Measurements from ENCODE around the gene LCP2. TPM values are rescaled to one million over a fixed set of nuclear protein-coding genes. Genes with fewer than 3 reads are reported as not detected.

The LCP2 gene
- total RNA-seq, 1 experiment from 2014 or later = not detected

GRCh38 chr5:170332058-170332457, 34.5 kb upstream of the LCP2 start:
- no peak overlapping the region for H4K8ac ChIP-seq (replicated peaks; ENCODE audit: insufficient read length, low read depth, low read length)
- no peak overlapping the region for H3K27ac ChIP-seq (ENCODE audit: insufficient read length, low read depth, low read length)
- H2BK5ac ChIP-seq (ENCODE audit: insufficient read length, low read length) = no peak overlapping the region
- H3K9ac ChIP-seq (ENCODE audit: extremely low read depth, insufficient read length, low read length) = no peak overlapping the region
- H3K4me2 ChIP-seq (ENCODE audit: insufficient read depth, insufficient read length, low read length) = no peak overlapping the region
- Mint-ChIP-seq H3K27me3 (ENCODE audit: low read depth) (peaks cover 4% of the 10 kb centered on the region), H3K4me1 (peaks cover 48 to 60% of the 10 kb centered on the region in 2 experiments), H3K27ac (peak overlapping the region in 1 of 3 experiments; percentile 15; a peak in 3 of 7 replicates), H3K36me3 (ENCODE audit: insufficient read depth in 1 of 3, low read depth in 3 of 3) (peaks cover 0 to 5% (median 0%) of the 10 kb centered on the region in 3 experiments; a peak in 1 of 7 replicates), H3K4me3 (no peak overlapping the region), H3K9me3 (peaks cover 0 to 4% of the 10 kb centered on the region in 2 experiments; a peak in 2 of 5 replicates)
- H3K23me2 ChIP-seq (ENCODE audit: insufficient read length, low read depth, low read length, poor library complexity, severe bottlenecking) = no peaks in the 10 kb centered on the region
- H3K14ac ChIP-seq (ENCODE audit: insufficient read depth, low read length) = no peak overlapping the region
- H3K79me1 ChIP-seq (ENCODE audit: insufficient read depth, low read depth, low read length, poor library complexity, severe bottlenecking) = no peaks in the 10 kb centered on the region
- no peak overlapping the region for H2AK5ac ChIP-seq (ENCODE audit: insufficient read length, low read length)
- H4K20me1 ChIP-seq (ENCODE audit: control insufficient read depth, insufficient read depth, insufficient read length) = no peaks in the 10 kb centered on the region
- WGBS (ENCODE audit: extremely low coverage, insufficient read length, low lambda C conversion rate) = no CpG with 5 or more reads among the region's 5 CpGs
- no peak overlapping the region for H3K4ac ChIP-seq (ENCODE audit: low read depth, low read length)
- H2BK12ac ChIP-seq (ENCODE audit: insufficient read length, low read depth, low read length) = no peak overlapping the region
- no peak overlapping the region for H4K91ac ChIP-seq (ENCODE audit: insufficient read length, low read depth, low read length)
- no peak overlapping the region for H2BK15ac ChIP-seq (ENCODE audit: low read depth, low read length)
- no peak overlapping the region for H2BK20ac ChIP-seq (ENCODE audit: low read depth, low read length, poor library complexity, severe bottlenecking)
- no peak overlapping the region for H3K56ac ChIP-seq (ENCODE audit: insufficient read length, low read depth, low read length)
- no peaks in the 10 kb centered on the region for H3K27me3 ChIP-seq (ENCODE audit: insufficient read depth, low read length)
- peaks cover 12% of the 10 kb centered on the region; the same call in 1 of the 2 replicates for H3K4me1 ChIP-seq (ENCODE audit: insufficient read depth, low read length)
- no peaks in the 10 kb centered on the region for H3K9me3 ChIP-seq (ENCODE audit: control insufficient read depth, low read depth, low read length)
- H2AFZ ChIP-seq (ENCODE audit: low read length) = no peak overlapping the region
- no peak overlapping the region for H3T11ph ChIP-seq (ENCODE audit: low read length)
- no peak overlapping the region for H4K5ac ChIP-seq (ENCODE audit: insufficient read length, low read depth, low read length)
- no peak overlapping the region for H3K18ac ChIP-seq (ENCODE audit: insufficient read length, low read depth, low read length)
- DNase-seq = no peak
- no peak overlapping the region for H2BK120ac ChIP-seq (ENCODE audit: low read depth, low read length, poor library complexity, severe bottlenecking)
- no peak overlapping the region for H3K23ac ChIP-seq (ENCODE audit: insufficient read length, low read depth, low read length)
- H3K79me2 ChIP-seq (ENCODE audit: insufficient read depth, low read length) = no peaks in the 10 kb centered on the region; the same call in 1 of the 2 replicates
- no peak for TF ChIP-seq CTCF (conservative IDR thresholded peaks at IDR 0.05)

All from H9 (cell line).